Prostate gland (tissue), 2 donors: ENCODE results near the gene MTIF3. TPM values are rescaled to one million over a fixed set of nuclear protein-coding genes. Genes with fewer than 3 reads are reported as not detected.

Experiments used
- DNase-seq: peaks from one replicate; pipeline ENCODE4 v3.0.0-alpha.2; 2019; ENCODE audit warnings: low spot score
- H3K27ac ChIP-seq, 2 donors: fragments of 200-600 bp; sonication (generic); 2 replicates each; pipeline ENCODE4 v1.5.1; 2017 to 2019
- H3K27me3 ChIP-seq: fragments of 200-600 bp; sonication (generic); replicated peaks from 2 replicates; pipeline ENCODE4 v1.5.1; 2019; ENCODE audit not compliant: insufficient read depth
- H3K36me3 ChIP-seq, 2 donors: fragments of 200-600 bp; sonication (generic); 1 replicate in 1 of 2; 2 replicates in 1 of 2; pipeline versions ENCODE4 v1.5.1 to v1.8.1; 2017 to 2019
- H3K4me1 ChIP-seq: fragments of 200-600 bp; sonication (generic); replicated peaks from 2 replicates; pipeline ENCODE4 v1.5.1; 2019
- H3K4me3 ChIP-seq, 2 donors: fragments of 200-600 bp; sonication (generic); 2 replicates each; pipeline ENCODE4 v1.5.1; 2017 to 2019
- H3K9me3 ChIP-seq: fragments of 200-600 bp; sonication (generic); 2 replicates; pipeline ENCODE4 v1.5.1; 2017
- CTCF ChIP-seq, 4 experiments: fragments of 200-600 bp in 2 of 4; fragments of 450-650 bp in 2 of 4; sonication (generic) in 2 of 4; IDR thresholded peaks; 1 replicate in 3 of 4; 2 replicates in 1 of 4; pipeline ENCODE4 v1.5.1; 2016 to 2019; ENCODE audit warnings: antibody characterized with exemption in 4 of 4, mild to moderate bottlenecking in 2 of 4, moderate library complexity in 2 of 4
- POLR2A ChIP-seq: fragments of 450-650 bp; IDR thresholded peaks from one replicate; pipeline ENCODE4 v1.6.1; 2016; ENCODE audit warnings: antibody characterized with exemption, mild to moderate bottlenecking
- POLR2AphosphoS5 ChIP-seq: sonication (generic); formaldehyde crosslinking; IDR thresholded peaks from one replicate; pipeline ENCODE4 v1.6.1; 2017; ENCODE audit warnings: antibody characterized with exemption
- WGBS: methylation state at CpG from one replicate; pipeline ENCODE4 v1.1.5; 2018; 5-methylcytosine and 5-hydroxymethylcytosine counted together
- intact Hi-C: fragments of 100-400 bp; cut with DNase I; formaldehyde crosslinking; loops from one replicate; pipeline ENCODE4 v1.14.2; 2022
- total RNA-seq, 2 donors: library from RNA; depleted of rRNA; stranded (reverse); fragments of >200 nt; gene quantifications; one replicate each; pipeline ENCODE4 v1.1.0, GENCODE V29; 2016

Gene MTIF3
- total RNA-seq, 2 donors from 2014 or later = 44.8 to 52.3 TPM

GRCh38 chr13:27408074-27408473, 42.3 kb downstream of the MTIF3 start:
- H3K4me3 ChIP-seq = no peak overlapping the region
- no peaks in the 10 kb centered on the region for H3K27me3 ChIP-seq
- TF ChIP-seq POLR2A = no peak
- no peak for TF ChIP-seq POLR2AphosphoS5
- TF ChIP-seq CTCF (IDR thresholded peaks at IDR 0.05) = no peak
- intact Hi-C loops = no loop called here
- no peaks in the 10 kb centered on the region for H3K36me3 ChIP-seq
- no peak overlapping the region for H3K27ac ChIP-seq
- no peak for DNase-seq
- no peaks in the 10 kb centered on the region for H3K9me3 ChIP-seq
- no peaks in the 10 kb centered on the region for H3K4me1 ChIP-seq
- 57% methylated on average over 4 of the region's 4 CpGs for WGBS

GRCh38 chr13:27406178-27406939, 44.0 kb downstream of the MTIF3 start:
- H3K4me3 ChIP-seq = no peak overlapping the region
- no peaks in the 10 kb centered on the region for H3K36me3 ChIP-seq
- DNase-seq = peak; percentile 19
- WGBS = 77% methylated on average over 12 of the region's 12 CpGs
- no peak for TF ChIP-seq POLR2A
- TF ChIP-seq POLR2AphosphoS5 = peak; percentile 58
- peak in 3 of 4 experiments; percentile 54 to 58 (median 57) for TF ChIP-seq CTCF (IDR thresholded peaks at IDR 0.05)
- intact Hi-C loops = no loop called here
- H3K27me3 ChIP-seq = no peaks in the 10 kb centered on the region
- H3K4me1 ChIP-seq = no peaks in the 10 kb centered on the region
- H3K9me3 ChIP-seq = no peaks in the 10 kb centered on the region
- H3K27ac ChIP-seq = no peak overlapping the region

- Histone ChIP-seq H3K36me3 (no peaks in the 10 kb centered on the region), H3K9me3 (no peaks in the 10 kb centered on the region), H3K4me3 (no peak overlapping the region), H3K27ac (no peak overlapping the region), H3K4me1 (no peaks in the 10 kb centered on the region), H3K27me3 (no peaks in the 10 kb centered on the region)
- TF ChIP-seq POLR2A (no peak), POLR2AphosphoS5 (no peak), CTCF (IDR thresholded peaks at IDR 0.05) (no peak)
- intact Hi-C loops = no loop called here
- no peak for DNase-seq
- 94% methylated on average over 5 of the region's 5 CpGs for WGBS
Measured at GRCh38 chr13:27405546-27406134, 44.7 kb downstream of the MTIF3 start.

GRCh38 chr13:27404680-27405079, 45.7 kb downstream of the MTIF3 start:
- Histone ChIP-seq H3K9me3 (no peaks in the 10 kb centered on the region), H3K4me3 (no peak overlapping the region), H3K36me3 (no peaks in the 10 kb centered on the region), H3K27me3 (no peaks in the 10 kb centered on the region), H3K27ac (no peak overlapping the region), H3K4me1 (no peaks in the 10 kb centered on the region)
- DNase-seq = no peak
- intact Hi-C loops = no loop called here
- WGBS = 89% methylated on average over 17 of the region's 17 CpGs
- TF ChIP-seq CTCF (IDR thresholded peaks at IDR 0.05) (no peak), POLR2AphosphoS5 (no peak), POLR2A (no peak)
